ENCODE measurements around the gene LAMTOR2.
A peak's percentile ranks its signal among the peaks of the same experiment; 100 is the strongest.
"Not testable (repeated sequence)": the region's sequence is repeated elsewhere in the genome, so short reads cannot be mapped to it uniquely, and the experiment has no call there.

LAMTOR2 gene

DNA sequence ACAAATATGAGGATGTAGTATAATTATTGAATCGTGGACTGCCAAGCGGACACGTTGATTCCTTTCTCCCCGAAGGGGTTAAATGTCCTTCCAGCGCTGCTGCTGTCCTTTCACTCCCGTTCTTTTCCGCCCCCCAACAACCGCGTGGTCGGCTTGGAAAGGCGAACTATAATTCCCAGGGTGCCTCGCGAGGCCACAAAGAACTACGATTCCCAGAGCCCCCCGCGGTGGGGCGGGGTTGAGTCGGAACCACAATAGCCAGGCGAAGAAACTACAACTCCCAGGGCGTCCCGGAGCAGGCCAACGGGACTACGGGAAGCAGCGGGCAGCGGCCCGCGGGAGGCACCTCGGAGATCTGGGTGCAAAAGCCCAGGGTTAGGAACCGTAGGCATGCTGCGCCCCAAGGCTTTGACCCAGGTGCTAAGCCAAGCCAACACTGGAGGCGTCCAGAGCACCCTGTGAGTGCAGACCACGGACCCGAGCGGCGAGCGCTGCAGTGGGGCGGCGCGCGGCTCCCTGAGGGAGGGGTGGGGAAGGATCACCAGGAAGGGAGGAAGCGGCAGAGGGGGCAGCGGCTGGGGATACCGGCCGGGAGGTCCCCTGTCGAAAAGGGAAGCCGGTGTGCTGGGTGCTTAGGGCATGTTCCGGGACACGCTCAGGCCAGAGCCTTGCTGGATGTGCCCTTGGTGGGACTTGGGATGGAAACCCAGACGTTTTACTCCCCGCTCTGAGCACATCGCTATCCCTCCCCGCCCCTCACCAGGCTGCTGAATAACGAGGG lies at the start of gene LAMTOR2:
Gene LAMTOR2 (plus strand): TSS at position 283 of the 781 bp plus-strand sequence. CDS start 108 bp downstream, at position 391.
- DNase-seq (ENCODE audit: low spot score) = peak; percentile 98

DNA sequence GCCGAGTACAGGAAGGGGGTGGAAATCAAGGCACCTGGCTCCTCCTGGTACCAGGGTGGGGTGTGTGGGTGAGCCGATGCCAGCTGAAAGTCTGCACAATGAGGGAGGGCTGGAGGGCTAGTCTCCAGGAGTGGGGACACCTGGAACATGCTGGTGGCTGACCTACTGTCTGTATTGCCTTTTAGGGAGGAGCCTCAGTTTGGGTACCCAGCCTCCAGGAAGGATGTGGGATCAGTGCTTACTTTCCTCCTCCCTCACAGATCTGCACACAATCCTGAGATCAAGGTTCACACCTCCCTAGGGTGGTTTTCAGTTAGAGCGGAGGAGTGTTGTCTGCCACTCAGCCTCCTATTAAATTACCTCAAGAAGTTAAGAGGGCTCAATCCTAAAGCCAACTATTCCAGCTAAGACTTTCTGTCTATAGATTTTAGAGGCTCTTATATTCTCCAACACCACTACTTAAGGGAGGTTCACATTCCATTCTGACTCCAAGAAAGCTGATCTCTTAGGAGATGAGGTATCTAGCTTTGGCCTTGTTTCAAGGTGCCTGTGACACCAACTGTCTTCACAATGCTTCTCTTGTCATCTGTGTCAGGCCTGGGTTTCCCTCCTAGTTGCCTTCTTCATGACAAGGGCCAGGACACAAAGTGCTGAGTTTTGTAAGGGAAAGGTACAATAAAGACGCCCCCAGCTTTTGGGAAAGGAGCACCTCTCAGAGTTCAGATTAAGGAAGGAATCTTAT lies 49.6 kb upstream of the LAMTOR2 start:
- DNase-seq (ENCODE audit: low spot score) = peak; percentile 50

DNA sequence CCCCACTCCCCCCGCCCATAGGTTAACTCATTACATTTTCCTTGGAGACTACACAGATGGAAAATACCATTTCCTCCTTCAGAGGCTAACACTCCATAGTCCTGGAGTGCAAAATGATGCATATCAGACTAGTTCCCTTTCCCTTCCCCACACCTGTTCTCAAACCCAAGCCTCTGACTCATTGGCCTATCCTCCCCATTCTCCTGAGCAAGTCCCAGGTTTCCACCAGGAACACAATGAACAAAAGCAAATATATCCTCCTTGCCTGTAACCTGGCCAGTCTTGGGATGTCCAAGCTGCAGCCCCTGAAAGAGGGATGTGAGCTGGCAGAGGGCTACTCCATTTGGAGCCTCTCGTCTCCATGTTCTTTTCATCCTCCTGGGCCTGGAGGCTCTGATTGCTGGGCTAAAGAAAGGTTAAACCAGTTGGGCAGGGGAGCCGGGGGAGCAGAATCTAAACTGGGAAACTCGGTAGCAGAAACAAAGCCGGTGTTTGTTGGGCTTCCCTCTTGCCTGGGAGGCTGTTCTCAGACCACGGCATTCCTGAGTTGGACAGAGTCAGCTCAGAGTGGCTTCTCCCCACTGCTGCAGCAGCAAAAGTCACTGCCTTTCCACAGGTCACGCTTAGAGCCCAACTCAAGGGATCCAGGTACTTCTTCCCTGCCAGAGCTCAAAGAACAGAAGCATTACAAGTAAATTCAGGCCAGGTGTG lies 47.8 kb upstream of the LAMTOR2 start:
- no peak for DNase-seq (ENCODE audit: low spot score)

DNA sequence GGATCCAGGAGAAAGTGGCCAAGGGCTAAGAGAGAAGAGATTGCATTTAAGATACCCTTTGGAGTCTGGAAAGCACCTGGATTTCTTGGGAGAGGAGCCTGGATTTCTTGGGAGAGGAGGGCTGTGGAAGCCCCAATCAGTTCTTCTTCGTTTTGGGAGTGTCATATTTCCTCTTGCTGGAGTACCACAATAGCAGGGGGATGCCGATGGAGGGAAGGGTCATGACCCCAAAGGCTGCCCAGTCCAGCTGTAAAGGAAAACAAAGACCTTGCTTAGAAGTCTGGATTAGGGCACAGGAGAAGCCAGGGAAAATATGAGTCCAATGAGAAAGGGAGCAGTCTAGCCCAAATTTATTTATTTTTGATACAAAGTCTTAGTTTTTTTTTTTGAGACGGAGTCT lies 45.2 kb upstream of the LAMTOR2 start:
- no peak for DNase-seq (ENCODE audit: low spot score)

DNA sequence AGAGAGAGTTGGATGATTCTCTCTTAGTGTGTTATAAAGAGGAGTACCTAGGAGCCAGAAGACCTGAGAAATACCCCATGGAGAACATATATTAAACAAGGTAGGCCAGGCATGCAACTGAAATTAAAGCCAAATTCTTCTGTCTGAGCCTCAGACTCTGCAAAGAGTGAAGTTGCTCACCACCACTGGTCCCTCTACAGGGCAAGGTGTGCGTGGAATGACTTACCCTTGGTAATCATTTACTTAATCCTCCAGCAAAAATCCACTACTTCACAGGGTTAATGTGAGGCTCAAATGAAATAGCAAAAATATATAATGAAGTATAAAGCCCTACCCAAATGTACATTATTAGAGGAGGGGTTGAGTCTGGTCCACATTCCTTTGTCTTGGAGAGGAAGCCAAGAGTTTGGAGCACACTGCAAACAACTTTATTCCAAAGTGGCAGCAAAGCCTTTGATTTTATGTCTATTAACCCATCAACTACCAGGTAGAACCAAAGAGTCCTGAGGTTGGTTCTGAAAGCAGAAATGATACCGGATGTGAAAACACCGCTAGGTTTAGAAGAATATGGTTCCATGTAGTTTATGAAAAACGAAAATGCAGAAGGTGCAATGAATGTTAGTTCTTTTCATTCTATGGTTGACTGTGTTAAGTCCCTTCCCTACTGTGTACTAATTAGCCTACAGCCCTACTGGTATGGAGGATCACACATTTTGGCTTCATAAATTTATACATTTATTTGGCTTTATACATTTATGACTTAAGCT lies 42.3 kb upstream of the LAMTOR2 start:
- DNase-seq (ENCODE audit: low spot score) = no peak

- DNase-seq (ENCODE audit: low spot score) = no peak
Measured at GRCh38 chr1:156014829-156015228, 39.8 kb upstream of the LAMTOR2 start.

GRCh38 chr1:156019946-156020292 lies 34.7 kb upstream of the LAMTOR2 start:
- DNase-seq (ENCODE audit: low spot score) = no peak

DNA sequence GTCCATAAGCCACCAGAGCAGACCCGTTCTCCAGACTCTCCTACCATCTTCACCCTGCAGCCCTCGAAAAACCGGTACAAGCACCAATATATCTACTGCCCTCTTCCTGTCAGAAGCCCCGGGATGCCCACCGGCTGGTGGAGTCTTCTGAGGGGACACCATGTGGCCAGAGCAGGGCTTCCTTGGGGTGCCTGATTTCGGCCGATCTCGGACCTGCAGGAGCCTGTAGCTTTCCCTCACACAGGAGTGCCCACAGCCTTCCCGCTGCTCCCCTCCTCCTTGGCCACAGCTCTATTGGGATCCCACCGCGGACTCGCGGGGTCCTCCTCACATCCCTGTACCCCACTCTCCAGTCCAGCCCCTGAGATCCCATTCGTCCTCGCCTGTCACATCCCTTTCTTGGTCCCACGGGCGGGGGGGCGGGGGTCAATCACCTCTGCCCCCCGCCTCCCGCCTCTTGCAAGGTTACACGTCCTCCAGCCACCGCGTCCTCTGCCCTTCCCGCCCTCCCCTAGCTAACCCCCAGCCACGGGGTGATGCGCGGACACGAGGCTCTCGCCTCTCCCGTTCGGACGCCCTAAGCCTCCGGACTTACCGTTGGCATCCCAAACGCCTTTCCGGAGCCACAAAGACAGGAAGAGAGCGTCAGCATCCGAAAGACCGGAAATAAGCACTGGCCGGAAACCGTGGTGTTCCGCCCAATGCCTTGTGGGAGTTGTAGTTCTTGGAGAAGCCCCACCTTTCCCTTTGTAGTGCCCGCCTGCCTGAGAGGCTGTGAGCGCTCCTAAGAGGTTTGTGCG lies 34.1 kb upstream of the LAMTOR2 start, which contains the start of gene SSR2:
Gene SSR2 (minus strand): TSS at position 659 of the 800 bp plus-strand sequence. CDS start 784 bp downstream, outside the sequence.
- peak; percentile 94 for DNase-seq (ENCODE audit: low spot score)

- DNase-seq (ENCODE audit: low spot score) = no peak
Measured at GRCh38 chr1:156021093-156021428, 33.5 kb upstream of the LAMTOR2 start.

DNA sequence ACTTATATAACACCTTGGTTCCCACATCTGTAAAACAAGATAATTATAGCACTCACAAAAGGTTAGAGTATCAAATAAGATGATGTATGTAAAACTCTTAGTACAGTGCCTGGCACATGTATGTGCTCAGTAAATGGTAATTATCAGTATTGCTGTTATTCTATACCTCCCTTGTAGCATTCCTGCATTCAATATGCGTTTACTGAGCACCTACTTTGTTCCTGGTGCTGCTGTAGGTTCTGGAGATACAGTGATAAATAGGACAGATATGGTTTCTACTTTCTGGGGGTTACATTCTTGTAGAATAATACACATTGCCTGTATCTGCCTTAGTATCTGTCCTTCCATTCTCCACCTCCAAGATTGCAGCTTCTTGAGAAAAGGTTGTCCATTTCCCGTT lies 32.6 kb upstream of the LAMTOR2 start:
- no peak for DNase-seq (ENCODE audit: low spot score)

DNA sequence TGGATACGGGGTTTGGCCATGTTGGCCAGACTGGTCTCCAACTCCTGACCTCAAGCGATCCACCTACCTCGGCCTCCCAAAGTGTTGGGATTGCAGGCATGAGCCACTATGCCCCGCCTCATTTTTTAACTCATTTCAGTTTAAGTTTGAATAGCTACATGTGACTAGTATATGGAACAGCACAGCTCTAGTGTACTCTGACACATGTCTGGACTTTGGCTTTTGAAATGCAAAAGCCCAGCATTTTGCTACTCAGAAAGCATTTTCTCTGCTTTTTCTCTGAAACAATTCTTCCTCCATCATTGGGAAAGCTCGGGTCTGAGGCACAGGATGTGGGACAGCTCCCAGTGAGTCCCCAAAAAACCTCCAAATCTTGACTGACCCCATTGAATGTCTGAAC lies 29.8 kb upstream of the LAMTOR2 start:
- DNase-seq (ENCODE audit: low spot score) = no peak

DNA sequence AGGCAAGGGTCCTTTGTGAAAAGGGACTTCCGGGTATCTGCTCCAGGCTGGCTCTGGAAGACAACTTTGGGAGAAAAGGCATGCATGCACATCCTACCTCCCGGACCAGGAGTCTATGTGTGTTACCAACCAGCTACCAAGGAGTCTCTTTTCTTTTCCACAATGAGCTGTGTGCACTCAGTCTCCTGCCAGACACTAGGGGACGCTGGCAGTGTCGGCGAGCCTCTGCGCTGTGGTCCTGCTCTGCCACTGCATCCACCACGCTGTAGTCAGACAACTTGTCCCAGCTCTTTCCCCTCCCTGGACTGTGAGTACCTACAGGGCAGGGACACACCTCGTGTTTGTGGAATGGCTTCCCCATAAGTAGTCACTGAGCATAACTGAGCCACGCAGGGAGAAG lies 28.7 kb upstream of the LAMTOR2 start:
- DNase-seq (ENCODE audit: low spot score) = peak; percentile 22

DNA sequence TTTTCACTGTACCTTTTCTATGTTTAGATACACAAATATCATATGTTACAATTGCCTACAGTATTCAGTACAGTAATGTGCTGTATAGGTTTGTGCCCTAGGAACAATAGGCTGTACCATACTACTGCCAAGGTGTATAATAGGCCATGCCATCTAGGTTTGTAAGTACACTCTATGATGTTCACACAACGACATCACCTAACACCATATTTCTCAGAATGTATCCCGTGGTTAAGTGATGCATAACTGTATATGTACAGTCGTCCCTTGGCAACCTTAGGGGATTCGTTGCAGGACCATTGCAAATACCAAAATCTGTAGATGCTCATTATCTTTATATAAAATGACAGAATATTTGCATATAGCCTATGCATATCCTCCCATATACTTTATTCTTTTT lies 28.0 kb upstream of the LAMTOR2 start:
- DNase-seq (ENCODE audit: low spot score) = peak; percentile 20

- DNase-seq (ENCODE audit: low spot score) = no peak
Measured at GRCh38 chr1:156033011-156033410, 21.6 kb upstream of the LAMTOR2 start.

GRCh38 chr1:156034991-156035390 lies 19.6 kb upstream of the LAMTOR2 start:
- DNase-seq (ENCODE audit: low spot score) = not testable (repeated sequence)

- DNase-seq (ENCODE audit: low spot score) = no peak
Measured at GRCh38 chr1:156042828-156043227, 11.8 kb upstream of the LAMTOR2 start.

DNA sequence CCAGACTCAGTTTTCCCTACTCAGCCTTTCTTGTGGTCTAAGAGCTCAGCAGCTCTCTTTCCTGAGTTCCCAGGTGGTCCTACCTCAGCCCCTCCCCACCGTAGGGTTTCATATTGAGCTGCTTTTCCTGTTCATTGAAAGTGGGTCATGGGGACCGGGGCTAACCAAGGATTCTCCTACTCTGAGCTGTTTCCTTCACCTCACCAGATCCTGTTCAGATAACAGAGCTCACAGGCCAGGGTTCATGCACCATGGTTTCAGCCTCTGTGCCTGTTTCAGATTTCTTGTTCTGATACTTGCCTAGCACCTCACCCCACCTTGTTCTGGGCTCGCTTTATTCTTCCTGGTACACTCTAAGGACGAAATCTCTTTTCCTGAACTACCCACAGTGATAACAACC lies 9.5 kb upstream of the LAMTOR2 start:
- DNase-seq (ENCODE audit: low spot score) = peak; percentile 52

DNA sequence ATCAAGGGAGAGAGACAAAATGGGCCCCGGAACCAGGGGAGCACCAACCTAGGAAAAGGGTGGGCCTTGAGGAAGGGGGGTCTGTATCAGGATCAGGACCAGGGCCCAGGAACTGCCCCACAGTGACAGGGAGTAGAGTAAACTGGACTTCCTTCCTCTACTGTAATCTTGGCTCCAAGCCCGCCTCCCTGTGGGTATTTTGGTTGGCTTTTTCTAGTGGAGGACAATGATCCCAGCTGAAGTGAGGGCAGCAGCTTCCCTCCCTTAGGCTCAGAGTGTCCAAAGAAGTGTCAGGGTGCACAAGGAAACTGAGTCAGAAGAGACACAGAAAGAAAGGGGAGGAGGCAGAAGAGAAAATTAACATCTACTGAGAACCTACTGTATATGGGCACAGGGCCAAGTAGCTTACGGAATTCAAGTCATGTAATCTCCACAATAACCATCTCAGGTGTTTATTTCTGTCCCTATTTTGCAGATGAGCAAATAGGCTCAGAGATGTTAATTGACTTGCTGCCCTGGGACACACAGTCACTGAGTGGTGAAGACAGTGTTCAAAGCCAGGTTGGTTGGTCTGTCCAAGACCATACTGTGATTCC lies 5.8 kb upstream of the LAMTOR2 start:
- DNase-seq (ENCODE audit: low spot score) = no peak

DNA sequence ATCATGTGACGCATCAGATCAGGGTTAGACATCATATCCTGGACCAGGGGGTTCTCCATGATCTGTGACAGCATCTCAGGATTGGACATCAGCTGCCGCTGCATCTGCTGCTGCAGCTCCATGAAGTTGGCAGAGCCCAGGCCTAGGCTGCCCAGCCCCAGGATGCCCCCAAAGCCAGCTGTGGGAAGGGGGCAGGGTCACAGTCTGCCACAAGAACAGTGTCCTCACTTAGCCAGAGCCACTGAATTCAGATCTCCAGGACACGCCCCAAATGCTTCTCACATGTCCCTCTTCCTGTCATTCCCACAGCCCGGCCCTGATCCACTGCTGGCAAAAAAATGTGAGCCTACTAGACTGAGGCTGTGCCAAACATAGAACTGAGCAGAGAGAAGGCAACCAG lies 4.2 kb upstream of the LAMTOR2 start:
- DNase-seq (ENCODE audit: low spot score) = no peak

GRCh38 chr1:156051011-156051725 lies 3.4 kb upstream of the LAMTOR2 start:
- DNase-seq (ENCODE audit: low spot score) = no peak

Data from activated CD4-positive, alpha-beta T cell treated with anti-CD3 and anti-CD28 coated beads, Interleukin-2, Interleukin-4, amounts not matched to agents 100 ng/mL and 50 ng/mL, durations not matched to agents 16 hours and 8 hours (primary cell).